ENCODE measurements around the gene NOTO.
A peak's percentile ranks its signal among the peaks of the same experiment; 100 is the strongest.
"Not testable (repeated sequence)": the region's sequence is repeated elsewhere in the genome, so short reads cannot be mapped to it uniquely, and the experiment has no call there.

Gene NOTO

GRCh38 chr2:73202156-73203054, at the start of gene NOTO:
TSS of gene NOTO (plus strand) at chr2:73202574. CDS start at chr2:73202667, 93 bp downstream.
- no peak for DNase-seq

- peak; percentile 52 for DNase-seq
Measured at GRCh38 chr2:73156539-73157124, 45.7 kb upstream of the NOTO start.

- no peak for DNase-seq
Measured at GRCh38 chr2:73162856-73163391, 39.5 kb upstream of the NOTO start.

GRCh38 chr2:73163483-73164367, 38.6 kb upstream of the NOTO start:
- DNase-seq, result peak; percentile 66

- not testable (repeated sequence) for DNase-seq
Measured at GRCh38 chr2:73165978-73166377, 36.4 kb upstream of the NOTO start.

- not testable (repeated sequence) for DNase-seq
Measured at GRCh38 chr2:73166813-73167212, 35.6 kb upstream of the NOTO start.

GRCh38 chr2:73168348-73168747, 34.0 kb upstream of the NOTO start:
- not testable (repeated sequence) for DNase-seq

GRCh38 chr2:73170341-73170740, 32.0 kb upstream of the NOTO start:
- not testable (repeated sequence) for DNase-seq

- DNase-seq, result no peak
Measured at GRCh38 chr2:73172963-73173362, 29.4 kb upstream of the NOTO start.

GRCh38 chr2:73173781-73174180, 28.6 kb upstream of the NOTO start:
- no peak for DNase-seq

GRCh38 chr2:73174244-73174643, 28.1 kb upstream of the NOTO start:
- no peak for DNase-seq

GRCh38 chr2:73174941-73175662, 27.3 kb upstream of the NOTO start:
- DNase-seq, result no peak

- DNase-seq, result peak; percentile 60
Measured at GRCh38 chr2:73175663-73176204, 26.6 kb upstream of the NOTO start.

GRCh38 chr2:73176205-73176880, 26.0 kb upstream of the NOTO start:
- DNase-seq, result peak; percentile 3

GRCh38 chr2:73176881-73177644, 25.3 kb upstream of the NOTO start:
- DNase-seq, result peak; percentile 92

GRCh38 chr2:73177645-73178255, 24.6 kb upstream of the NOTO start:
- no peak for DNase-seq

GRCh38 chr2:73185965-73186364, 16.4 kb upstream of the NOTO start:
- DNase-seq, result no peak

GRCh38 chr2:73187549-73187948, 14.8 kb upstream of the NOTO start:
- DNase-seq, result no peak

GRCh38 chr2:73197579-73197978, 4.8 kb upstream of the NOTO start:
- DNase-seq, result no peak

- DNase-seq, result not testable (repeated sequence)
Measured at GRCh38 chr2:73200281-73200680, 2.1 kb upstream of the NOTO start.
